ENCODE data around the gene SLC9A5.

DNA sequence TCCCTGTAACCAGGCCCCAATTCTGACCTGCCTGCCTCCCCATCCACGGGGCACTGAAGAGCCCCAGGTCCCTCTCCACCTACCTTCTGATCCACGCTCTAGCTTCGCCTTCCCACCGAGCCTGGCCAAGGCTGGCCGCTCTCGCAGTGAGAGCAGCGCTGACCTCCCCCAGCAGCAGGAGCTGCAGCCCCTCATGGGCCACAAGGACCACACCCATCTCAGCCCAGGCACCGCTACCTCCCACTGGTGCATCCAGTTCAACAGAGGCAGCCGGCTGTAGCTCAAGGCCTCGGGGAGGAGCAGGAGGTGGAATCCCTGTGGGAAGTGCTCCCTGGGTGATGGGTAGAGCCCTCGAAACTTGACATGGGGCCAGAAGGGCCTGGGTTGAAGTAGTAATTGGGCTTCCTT is 22.2 kb downstream of the SLC9A5 start:
- TF ChIP-seq EZH2 (IDR thresholded peaks at IDR 0.05; ENCODE audit: borderline replicate concordance, low read depth, low read length, severe bottlenecking) (no peak), CTCF (IDR thresholded peaks at IDR 0.05; ENCODE audit: extremely low read depth in 1 of 2, insufficient read depth in 1 of 2, low read depth in 1 of 2, low read length in 2 of 2) (no peak), POLR2A (IDR thresholded peaks at IDR 0.05; ENCODE audit: low read depth, low read length) (no peak), JUN (IDR thresholded peaks at IDR 0.05; ENCODE audit: borderline replicate concordance, insufficient read depth, insufficient read length, low read depth) (no peak), MYC (IDR thresholded peaks at IDR 0.05; ENCODE audit: low read depth, low read length) (no peak), POLR2AphosphoS5 (IDR thresholded peaks at IDR 0.05; ENCODE audit: insufficient read depth, low read depth, low read length) (no peak)
- TF ChIP-seq, protein P1, sequence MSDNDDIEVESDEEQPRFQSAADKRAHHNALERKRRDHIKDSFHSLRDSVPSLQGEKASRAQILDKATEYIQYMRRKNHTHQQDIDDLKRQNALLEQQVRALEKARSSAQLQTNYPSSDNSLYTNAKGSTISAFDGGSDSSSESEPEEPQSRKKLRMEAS (IDR thresholded peaks at IDR 0.05; ENCODE audit: insufficient read depth, insufficient read length), result no peak

Data from endothelial cell of umbilical vein (primary cell).